Parathyroid adenoma (tissue), 2 donors: ENCODE results near the gene GPAM.

ENCODE experiments used
- H2AFZ ChIP-seq: fragments of 300-600 bp; sonication (generic); one replicate; pipeline ENCODE4 v1.7.0; 2017; ENCODE audit warnings: antibody characterized with exemption, mild to moderate bottlenecking
- H3K27ac ChIP-seq: fragments of 300-600 bp; sonication (generic); one replicate; pipeline ENCODE4 v1.7.0; 2017
- H3K27me3 ChIP-seq: fragments of 300-600 bp; sonication (generic); one replicate; pipeline ENCODE4 v1.7.0; 2017; ENCODE audit warnings: low read length; ENCODE audit not compliant: control insufficient read depth, insufficient read depth
- H3K36me3 ChIP-seq: fragments of 300-600 bp; sonication (generic); one replicate; pipeline ENCODE4 v1.7.0; 2017; ENCODE audit warnings: low read length; ENCODE audit not compliant: control insufficient read depth, insufficient read depth
- H3K4me1 ChIP-seq: fragments of 300-600 bp; sonication (generic); one replicate; pipeline ENCODE4 v1.7.0; 2017; ENCODE audit warnings: control low read depth
- H3K4me2 ChIP-seq: fragments of 300-600 bp; sonication (generic); one replicate; pipeline ENCODE4 v1.7.0; 2017; ENCODE audit warnings: low read length
- H3K4me3 ChIP-seq: fragments of 300-600 bp; sonication (generic); one replicate; pipeline ENCODE4 v1.7.0; 2017; ENCODE audit warnings: low read depth, low read length
- H3K79me2 ChIP-seq: fragments of 300-600 bp; sonication (generic); one replicate; pipeline ENCODE4 v1.7.0; 2017; ENCODE audit warnings: control low read depth
- H3K9ac ChIP-seq: fragments of 300-600 bp; sonication (generic); one replicate; pipeline ENCODE4 v1.7.0; 2017; ENCODE audit warnings: mild to moderate bottlenecking
- H3K9me3 ChIP-seq: fragments of 300-600 bp; sonication (generic); one replicate; pipeline ENCODE4 v1.7.0; 2017; ENCODE audit warnings: low read length; ENCODE audit not compliant: control insufficient read depth
- TF ChIP-seq, protein P1 (sequence below): fragments of 300-600 bp; sonication (generic); IDR thresholded peaks from one replicate; pipeline ENCODE4 v1.7.0; 2017; ENCODE audit warnings: antibody characterized with exemption, mild to moderate bottlenecking
- donor health status: primary hyperparathyroidism.

GPAM gene

DNA sequence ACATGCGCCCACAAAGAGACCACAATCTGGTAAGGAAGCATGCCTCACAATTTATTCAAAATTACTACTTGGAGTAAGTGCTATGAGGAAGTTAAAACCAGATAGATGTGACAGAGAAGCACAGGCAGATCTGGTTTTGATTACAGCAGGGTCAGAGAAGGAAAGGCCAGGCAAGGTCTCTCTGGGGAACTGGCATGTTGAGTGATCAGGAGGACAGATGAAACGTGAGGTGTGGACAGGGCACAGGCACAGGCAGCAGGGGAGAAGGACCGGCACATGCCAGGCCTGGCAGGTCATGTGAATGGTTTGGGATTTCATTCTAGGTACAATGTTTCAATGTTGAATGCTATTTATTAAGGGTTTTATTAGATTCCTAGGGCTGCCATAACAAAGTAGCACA lies 51.6 kb downstream of the GPAM start:
- H3K4me2 ChIP-seq: no peak overlapping the region
- no peaks in the 10 kb centered on the region for H3K36me3 ChIP-seq
- H3K9me3 ChIP-seq: no peaks in the 10 kb centered on the region
- no peak overlapping the region for H3K9ac ChIP-seq
- no peaks in the 10 kb centered on the region for H3K27me3 ChIP-seq
- H3K4me1 ChIP-seq: no peaks in the 10 kb centered on the region
- no peak overlapping the region for H3K27ac ChIP-seq
- H2AFZ ChIP-seq: no peak overlapping the region
- TF ChIP-seq, protein P1, sequence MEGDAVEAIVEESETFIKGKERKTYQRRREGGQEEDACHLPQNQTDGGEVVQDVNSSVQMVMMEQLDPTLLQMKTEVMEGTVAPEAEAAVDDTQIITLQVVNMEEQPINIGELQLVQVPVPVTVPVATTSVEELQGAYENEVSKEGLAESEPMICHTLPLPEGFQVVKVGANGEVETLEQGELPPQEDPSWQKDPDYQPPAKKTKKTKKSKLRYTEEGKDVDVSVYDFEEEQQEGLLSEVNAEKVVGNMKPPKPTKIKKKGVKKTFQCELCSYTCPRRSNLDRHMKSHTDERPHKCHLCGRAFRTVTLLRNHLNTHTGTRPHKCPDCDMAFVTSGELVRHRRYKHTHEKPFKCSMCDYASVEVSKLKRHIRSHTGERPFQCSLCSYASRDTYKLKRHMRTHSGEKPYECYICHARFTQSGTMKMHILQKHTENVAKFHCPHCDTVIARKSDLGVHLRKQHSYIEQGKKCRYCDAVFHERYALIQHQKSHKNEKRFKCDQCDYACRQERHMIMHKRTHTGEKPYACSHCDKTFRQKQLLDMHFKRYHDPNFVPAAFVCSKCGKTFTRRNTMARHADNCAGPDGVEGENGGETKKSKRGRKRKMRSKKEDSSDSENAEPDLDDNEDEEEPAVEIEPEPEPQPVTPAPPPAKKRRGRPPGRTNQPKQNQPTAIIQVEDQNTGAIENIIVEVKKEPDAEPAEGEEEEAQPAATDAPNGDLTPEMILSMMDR: no peak
- no peaks in the 10 kb centered on the region for H3K79me2 ChIP-seq
- H3K4me3 ChIP-seq: no peak overlapping the region

DNA sequence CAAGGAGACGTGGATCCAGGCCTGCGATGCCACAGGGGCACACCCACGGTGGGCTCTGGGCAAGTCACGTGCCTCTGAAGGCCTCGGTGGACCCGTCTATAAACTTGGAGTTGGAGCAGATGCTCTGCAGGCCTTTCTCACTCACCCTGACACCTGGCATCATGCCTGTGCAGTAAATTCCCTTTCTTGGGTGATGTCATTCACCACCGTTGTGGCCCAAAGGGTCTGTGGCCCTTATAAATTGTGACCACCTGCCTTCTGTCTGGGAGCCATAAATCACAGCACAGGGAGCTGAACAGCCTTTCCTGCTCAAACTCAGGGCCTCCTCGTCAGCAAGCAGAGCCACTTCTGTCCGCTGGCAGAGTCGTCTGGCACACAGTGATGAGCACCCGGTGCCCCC lies 52.2 kb downstream of the GPAM start:
- TF ChIP-seq, protein P1: no peak
- Histone ChIP-seq H3K27me3 (no peaks in the 10 kb centered on the region), H3K9me3 (no peaks in the 10 kb centered on the region), H3K4me3 (no peak overlapping the region), H2AFZ (no peak overlapping the region), H3K79me2 (no peaks in the 10 kb centered on the region), H3K4me2 (no peak overlapping the region), H3K36me3 (no peaks in the 10 kb centered on the region), H3K4me1 (no peaks in the 10 kb centered on the region), H3K27ac (no peak overlapping the region), H3K9ac (no peak overlapping the region)

DNA sequence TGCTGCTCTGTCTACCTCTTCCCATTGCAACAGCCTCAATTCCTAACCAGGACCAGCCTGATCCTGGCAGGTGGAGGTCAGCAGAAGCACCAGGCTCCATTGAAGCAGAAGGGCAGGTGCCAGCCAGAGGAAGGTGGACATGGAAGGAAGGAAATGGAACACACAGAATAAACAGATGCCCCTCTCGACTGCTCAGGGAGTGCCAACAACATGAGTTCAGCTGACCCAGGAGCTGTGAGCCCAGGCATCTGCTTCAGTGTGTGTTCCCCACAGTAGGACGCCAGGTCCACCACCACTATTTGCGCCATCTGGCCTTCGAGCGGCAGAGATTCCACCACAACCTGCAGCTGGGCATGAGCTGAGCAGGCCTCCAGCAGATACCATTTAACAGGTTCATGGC lies 56.7 kb downstream of the GPAM start:
- Histone ChIP-seq H3K79me2 (no peaks in the 10 kb centered on the region), H2AFZ (no peak overlapping the region), H3K4me2 (no peak overlapping the region), H3K27me3 (no peaks in the 10 kb centered on the region), H3K9ac (no peak overlapping the region), H3K9me3 (no peaks in the 10 kb centered on the region), H3K36me3 (no peaks in the 10 kb centered on the region), H3K4me1 (no peaks in the 10 kb centered on the region), H3K4me3 (no peak overlapping the region), H3K27ac (no peak overlapping the region)
- TF ChIP-seq, protein P1: no peak

DNA sequence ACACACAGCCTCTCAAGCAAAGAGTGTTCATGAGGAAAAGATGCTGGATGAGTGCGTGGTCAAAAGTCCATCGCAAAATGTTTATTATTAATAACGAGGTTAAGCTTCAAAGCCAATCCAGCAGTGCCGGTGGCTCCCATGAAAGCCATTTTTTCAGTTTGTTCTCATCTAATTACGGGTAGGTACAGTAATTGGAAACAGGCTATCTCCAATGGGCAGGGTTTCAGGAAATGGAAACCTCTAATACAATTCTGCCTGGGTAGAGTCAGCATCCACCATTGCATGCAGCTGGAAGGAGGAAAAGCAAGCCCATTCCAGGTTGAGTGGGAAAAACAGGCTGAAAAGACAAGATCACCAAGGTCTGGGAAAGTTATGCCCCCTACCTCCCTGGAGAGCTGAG lies 57.4 kb downstream of the GPAM start:
- TF ChIP-seq, protein P1: no peak
- no peak overlapping the region for H2AFZ ChIP-seq
- no peaks in the 10 kb centered on the region for H3K9me3 ChIP-seq
- no peak overlapping the region for H3K4me2 ChIP-seq
- no peak overlapping the region for H3K9ac ChIP-seq
- no peaks in the 10 kb centered on the region for H3K36me3 ChIP-seq
- no peaks in the 10 kb centered on the region for H3K27me3 ChIP-seq
- H3K4me1 ChIP-seq: no peaks in the 10 kb centered on the region
- H3K27ac ChIP-seq: no peak overlapping the region
- no peaks in the 10 kb centered on the region for H3K79me2 ChIP-seq
- no peak overlapping the region for H3K4me3 ChIP-seq

DNA sequence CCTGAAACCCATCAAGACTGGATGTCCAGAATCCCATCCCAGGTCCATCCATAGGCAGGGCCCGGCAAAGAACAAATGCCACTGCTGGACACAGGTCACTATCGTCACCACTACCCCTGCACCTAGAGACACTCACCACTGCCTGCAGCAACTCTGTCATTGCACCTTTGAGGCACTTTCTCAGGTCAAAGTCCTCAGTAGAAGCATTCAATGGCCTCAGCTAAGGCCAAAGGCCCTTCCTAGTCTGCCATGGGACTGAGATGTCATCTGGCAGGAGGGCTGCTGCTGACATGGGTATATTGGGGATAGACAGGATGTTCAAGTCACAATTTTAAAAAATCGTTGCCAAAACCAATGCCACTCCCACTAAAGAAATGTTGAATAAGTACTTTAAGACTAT lies 58.7 kb downstream of the GPAM start:
- Histone ChIP-seq H3K4me1 (no peaks in the 10 kb centered on the region), H3K27me3 (no peaks in the 10 kb centered on the region), H3K27ac (no peak overlapping the region), H3K36me3 (no peaks in the 10 kb centered on the region), H3K9me3 (no peaks in the 10 kb centered on the region), H3K4me3 (no peak overlapping the region), H3K9ac (no peak overlapping the region), H3K4me2 (no peak overlapping the region), H3K79me2 (no peaks in the 10 kb centered on the region), H2AFZ (no peak overlapping the region)
- TF ChIP-seq, protein P1: no peak
